ENCODE measurements around the gene CLK4.

CLK4 gene

DNA sequence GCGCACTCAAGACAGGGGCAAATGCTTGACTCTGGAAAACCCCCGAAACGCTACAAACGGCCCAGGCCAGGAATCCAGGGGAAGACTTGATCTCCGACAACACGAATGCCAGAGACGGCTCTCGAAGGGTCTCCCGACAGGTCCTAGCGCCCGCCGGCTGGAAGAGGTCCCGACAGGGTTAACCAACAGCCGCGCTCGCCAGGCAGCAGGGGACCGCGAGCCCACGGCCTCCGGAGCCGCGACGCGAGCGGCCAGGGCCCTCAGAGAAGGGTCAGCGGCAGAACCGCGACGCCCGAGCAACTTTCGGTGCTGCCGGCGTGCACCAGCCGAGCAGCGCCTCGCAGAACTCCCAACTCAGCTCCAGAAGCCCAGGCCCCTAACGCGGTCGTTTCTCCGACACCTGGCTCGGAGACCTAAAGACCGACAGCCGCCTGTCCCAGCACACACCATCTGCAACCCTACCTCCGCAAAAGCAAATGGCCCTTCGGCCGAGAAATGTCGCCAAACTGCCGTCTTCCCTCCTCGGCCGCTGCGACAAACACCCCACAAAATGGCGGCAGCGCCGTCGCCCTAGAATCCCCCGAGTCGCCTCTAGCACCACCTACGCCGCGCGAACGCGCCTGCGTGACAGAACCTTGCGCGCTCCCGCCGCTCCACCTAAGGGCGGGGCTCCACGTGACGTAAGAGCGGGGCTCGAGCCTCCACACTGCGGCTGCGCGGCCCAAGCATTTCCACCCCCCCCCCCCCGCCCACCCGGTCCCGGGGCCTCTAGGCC is at the start of gene CLK4:
CLK4 (minus strand) TSS at position 567 of the 775 bp plus-strand sequence. CDS start 3,634 bp downstream, outside the sequence.
- DNase-seq: peak; percentile 64

- DNase-seq: no peak
Measured at GRCh38 chr5:178675922-178676321, 49.1 kb upstream of the CLK4 start.

DNA sequence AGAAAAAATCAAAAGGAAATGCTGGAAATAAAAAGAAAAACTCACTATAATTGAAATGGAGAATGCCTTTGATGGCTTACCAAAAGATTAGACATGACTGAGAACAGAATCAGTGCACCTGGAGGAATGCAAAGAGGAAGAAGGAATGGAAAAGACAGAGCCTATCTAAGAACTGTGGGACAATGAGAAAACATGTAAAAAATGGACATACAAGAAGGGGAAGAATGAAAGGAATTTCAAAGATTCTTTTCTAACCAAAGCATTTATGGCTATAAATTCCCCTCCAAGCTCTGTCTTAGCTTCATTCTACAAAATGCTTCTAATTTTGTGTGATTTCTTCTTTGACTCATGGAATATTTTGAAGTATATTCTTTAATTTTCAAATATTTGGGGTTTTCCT is 47.5 kb upstream of the CLK4 start:
- DNase-seq: no peak

- peak; percentile 31 for DNase-seq
Measured at GRCh38 chr5:178673801-178674295, 47.0 kb upstream of the CLK4 start.

DNA sequence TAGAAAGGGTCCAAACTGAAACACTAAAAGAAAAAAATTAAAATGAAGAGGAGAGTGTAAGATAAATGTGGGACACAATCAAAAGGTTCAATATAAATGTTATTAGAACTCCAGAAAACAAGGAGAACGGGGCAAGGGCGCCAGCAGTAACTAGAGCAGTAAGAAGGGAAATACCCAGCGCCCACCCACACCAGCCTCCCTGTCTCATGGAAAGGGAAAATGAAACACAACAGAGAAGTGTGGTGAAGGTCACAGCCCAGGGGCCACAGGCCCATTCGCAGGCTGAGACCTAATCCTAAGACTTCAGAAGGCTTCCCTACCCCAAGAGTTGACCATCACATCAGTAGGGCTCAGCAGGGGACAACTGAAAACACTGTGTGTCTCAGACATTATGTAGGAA is 45.8 kb upstream of the CLK4 start:
- no peak for DNase-seq

DNA sequence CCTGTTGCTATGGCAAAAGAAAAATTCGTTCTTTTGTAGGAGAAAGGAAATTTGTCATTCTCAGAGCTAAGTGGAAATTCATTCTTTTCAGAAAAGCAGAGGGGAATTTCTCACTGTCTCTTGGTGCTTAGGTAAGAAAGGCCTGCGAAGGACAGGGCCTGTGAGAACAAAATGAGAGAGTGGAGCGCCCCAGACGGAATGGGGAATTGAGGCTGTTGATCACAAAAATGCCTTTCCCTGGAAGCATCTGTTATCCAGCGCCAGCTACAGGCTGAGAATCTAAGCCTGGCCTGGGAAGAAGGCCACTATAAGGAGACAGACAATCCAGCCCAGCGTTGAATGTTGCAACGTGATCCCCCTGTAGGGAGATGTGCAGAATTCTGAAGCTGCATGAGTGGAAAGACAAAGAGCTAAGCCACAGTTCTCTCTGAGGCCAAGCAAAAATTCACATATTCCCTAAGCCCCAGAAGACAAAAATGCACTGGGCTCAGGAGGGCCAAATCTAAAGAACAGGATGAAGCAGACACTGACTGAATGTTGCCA is 44.8 kb upstream of the CLK4 start:
- no peak for DNase-seq

DNA sequence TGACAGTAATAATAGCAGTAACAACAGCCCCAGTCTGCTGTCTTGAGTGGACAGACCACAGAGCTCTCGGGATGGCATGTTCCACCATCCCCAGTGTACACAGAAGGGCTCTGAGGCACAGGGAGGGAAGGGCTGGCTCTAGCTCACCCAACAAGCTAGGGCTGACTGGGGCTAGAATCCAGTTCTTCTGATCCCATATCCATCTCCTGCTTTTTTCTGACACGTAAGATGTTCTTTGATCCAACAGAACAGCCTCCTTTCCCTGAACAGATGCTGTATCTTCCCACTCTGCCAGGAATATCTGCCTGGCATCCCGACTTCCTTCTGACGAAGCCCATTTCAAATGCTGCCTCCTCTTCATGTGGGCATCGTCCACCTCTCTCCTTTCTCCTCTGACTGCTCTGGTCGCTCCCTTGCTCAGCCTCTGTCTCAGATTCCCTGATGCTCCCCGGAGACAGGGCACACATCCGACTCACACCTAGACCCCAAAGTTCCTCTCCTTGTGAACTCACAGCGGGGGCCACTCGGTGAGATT is 43.6 kb upstream of the CLK4 start:
- DNase-seq: no peak

- DNase-seq: no peak
Measured at GRCh38 chr5:178668579-178668978, 41.7 kb upstream of the CLK4 start.

DNA sequence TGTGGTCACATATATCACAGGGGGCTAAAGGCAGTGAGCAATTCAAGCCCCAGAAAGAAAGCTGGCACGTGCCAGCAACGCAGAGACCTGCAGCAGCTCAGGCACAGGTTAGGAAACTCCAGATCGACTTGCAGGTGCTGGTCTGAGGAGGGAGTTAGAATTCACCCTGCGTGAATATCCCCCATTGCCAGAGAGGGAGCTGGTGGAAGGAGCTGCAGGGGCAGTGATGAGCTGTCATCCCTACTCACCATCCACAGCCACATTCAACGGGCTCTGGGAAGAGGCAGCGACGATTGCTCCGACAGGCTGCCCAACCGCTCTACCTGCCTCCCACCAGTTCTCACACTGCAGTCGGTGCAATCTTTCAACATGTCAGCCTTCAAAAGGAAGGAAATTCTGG is 40.8 kb upstream of the CLK4 start:
- DNase-seq: no peak

DNA sequence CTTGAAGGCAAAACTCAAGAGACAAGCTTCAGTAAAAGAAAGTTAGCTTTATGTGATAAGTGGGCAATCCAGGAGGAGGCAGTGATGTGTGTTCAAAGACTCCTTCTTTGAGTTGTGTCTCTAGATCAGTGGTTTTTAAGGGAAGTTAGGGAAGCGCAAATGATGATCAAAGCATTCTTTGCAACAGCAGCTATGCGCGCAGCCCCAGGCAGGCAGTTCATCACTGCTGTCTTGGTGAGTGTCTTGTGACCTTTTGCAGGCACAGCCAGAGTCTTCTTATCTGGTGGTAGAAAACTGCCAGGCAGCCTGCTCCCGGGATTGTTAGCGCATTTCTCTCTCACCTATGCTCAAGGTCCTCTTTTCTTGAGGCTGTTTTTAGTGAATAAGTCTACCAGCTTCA is 40.3 kb upstream of the CLK4 start:
- no peak for DNase-seq

GRCh38 chr5:178664141-178664540 is 37.3 kb upstream of the CLK4 start:
- DNase-seq: no peak

DNA sequence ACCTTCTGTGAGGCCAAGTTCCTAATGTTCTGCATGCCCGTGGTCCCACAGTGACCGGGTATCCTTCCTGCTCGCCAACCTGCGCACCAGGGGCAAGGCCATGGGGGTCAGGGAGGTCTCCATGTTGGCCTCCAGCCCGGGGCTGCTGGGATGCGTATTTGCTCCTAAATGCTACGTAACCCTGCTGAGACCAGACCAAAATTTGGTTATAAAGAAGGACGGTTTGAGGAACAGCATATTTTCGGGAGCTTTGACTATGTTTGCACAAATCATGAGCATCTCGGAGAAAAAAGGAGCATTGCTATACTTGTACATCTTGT is 35.7 kb upstream of the CLK4 start:
- DNase-seq: no peak

DNA sequence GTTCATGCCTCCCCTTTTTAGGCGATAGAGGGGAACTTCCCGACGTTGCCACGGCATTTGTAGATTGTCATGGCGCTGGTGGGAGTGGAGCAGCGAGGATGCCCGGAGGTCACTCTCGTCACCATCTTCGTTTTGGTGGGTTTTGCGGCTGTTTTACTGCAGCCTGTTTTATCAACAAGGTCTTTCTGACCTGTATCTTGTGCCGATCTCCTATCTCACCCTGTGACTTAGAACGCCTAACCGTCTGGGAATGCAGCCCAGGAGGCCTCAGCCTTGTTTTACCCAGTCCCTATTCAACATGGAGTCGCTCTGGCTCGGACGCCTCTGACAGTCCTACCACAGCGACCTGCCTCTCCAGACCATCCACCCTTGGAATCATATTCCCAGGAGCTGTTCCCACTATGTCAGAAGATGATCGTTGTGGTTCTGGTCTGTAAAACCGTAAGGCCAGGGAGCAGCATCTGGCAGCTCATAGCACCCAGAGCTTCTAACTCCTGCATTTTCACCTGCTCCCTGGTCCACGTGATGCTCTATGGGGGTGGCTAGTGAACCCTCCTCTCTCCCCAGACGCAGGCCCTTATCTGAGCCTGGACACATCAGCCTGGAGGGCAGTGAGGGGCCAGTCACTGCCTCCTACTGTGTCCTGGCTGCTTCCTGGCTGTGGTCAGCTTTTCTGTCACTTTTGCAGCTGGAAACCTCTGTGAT is 35.1 kb upstream of the CLK4 start:
- DNase-seq: no peak

- DNase-seq: no peak
Measured at GRCh38 chr5:178651046-178651810, 24.4 kb upstream of the CLK4 start.

GRCh38 chr5:178650214-178650613 is 23.4 kb upstream of the CLK4 start:
- DNase-seq: no peak

GRCh38 chr5:178649580-178649979 is 22.7 kb upstream of the CLK4 start:
- DNase-seq: no peak

DNA sequence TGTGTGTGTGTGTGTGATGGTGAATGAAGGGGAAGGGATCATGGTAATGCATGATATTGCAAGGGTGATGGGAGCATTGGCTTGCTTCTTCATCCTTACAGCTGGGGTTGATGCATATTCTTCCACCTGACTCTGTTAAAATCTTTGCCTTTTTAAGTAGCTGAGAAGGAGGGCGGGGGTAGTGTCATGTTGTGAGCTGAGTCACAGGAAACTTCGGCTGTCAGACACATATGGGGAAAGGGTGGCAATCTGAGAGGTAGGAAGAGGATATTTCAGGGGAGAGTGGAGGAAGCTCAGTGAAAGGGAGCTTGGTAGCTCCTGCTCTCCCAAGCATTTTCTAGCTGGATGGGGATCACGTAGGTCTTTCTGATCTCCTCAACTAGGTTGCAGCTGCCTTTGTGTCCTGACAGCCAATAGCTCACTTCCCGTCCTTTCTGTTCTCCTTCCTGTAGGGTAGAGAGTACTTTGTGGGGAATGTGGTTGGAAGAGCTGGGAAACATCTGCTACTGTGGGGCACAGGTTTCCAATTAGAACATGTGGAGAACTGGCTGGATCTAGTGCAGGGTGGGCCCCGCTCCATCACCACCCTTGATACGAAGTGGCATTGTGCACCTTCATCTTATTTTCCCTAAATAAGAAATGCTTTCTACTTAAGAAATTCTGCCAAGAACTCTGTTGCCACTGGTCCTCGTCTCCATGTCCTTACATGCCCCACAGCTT is 18.1 kb upstream of the CLK4 start:
- DNase-seq: no peak

DNA sequence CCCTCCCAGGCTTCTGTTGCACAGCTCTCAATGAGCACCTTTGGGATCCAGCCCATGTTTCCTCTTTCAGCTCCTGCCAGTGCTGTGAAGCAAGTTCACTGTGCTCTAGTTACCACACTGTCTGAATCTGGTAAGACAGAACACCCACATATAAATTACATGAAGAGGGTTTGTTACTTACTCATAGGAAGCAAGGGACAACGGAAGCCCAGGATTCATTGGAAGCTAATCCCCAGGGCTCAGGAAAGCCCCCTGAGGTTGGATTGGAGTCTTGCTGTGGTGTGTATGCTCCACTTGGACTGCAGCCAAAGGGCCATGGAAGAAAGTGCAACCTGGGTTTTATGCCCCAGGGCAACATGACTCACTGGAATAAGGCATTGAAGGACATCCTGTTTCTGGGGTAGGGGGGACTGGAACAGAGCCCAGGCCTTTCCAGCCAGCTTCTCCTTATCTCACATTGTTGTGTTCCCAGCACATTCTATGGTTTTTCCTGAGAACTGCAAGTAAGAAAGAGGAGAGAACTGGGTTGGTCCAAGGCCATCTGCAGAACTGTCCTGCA is 15.6 kb upstream of the CLK4 start:
- DNase-seq: no peak

DNA sequence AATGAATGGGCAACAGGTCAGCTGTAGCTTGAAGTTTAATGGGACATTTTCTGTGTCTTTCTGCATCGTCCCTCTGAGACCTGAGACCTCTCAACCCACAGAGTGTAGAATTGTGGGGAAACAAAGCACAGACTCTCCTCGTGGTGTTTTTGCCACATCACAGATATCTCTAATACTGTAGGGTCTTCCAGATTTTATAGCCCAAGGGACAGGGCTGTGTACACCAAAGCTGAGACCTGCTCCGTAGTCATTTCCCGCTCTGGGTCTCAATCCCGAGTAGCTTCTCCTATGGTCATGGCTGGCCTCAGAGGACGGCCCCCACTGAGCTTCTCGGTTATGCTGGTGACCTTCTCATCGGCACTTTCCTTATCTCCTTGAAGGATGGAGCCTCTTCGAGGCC is 14.9 kb upstream of the CLK4 start:
- DNase-seq: no peak

- DNase-seq: no peak
Measured at GRCh38 chr5:178640331-178641045, 13.6 kb upstream of the CLK4 start.

DNA sequence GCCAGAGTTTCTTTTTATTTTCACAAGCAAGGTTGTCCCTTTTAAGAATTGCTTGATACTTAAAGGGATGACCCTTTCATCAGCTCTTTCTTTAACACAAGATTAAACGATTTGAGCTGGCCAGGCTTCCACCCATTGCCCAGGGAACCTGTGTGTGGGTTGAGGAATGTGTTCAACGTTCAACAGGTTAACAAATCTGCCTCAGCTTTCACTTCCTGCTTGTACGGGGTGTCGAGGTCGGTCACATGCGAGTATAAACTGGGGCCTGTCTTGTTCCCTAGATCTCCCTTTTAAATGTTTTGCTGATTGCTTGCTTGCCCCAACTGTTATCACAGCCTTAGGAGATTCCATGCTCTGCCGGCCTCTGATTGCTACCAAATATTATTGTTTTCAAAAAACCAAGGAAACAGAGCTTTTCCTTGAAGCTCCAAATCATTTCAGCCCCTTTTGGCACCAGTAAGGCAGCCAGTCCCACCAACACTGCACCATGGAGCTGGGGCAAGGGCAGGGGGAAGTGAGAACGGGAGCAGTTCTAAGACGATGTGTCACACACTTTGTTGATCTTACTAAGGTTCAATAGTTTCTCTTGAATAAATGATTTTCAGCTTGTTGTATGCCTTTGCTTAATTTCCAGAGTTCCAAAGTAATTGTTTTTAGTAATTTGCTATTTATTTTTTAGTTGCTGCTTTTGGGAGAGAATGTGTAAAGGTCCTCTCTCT is 10.7 kb upstream of the CLK4 start:
- DNase-seq: no peak
